Head of caudate nucleus (tissue), 42 donors: ENCODE measurements around the gene TVP23A.
A peak's percentile ranks its signal among the peaks of the same experiment; 100 is the strongest.

ENCODE experiments used
- DNase-seq, 42 donors: peaks; one replicate each; pipeline versions ENCODE4 v3.0.0 to v3.0.0-alpha.2; 2020 to 2021; ENCODE audit warnings: mixed read lengths in 7 of 42
- intact Hi-C: fragments of 100-400 bp; cut with DNase I; formaldehyde crosslinking; loops from one replicate; pipeline ENCODE4 v1.15.0; 2022

Gene TVP23A

GRCh38 chr16:10817963-10818941 is at the start of gene TVP23A:
TSS of gene TVP23A (minus strand) at chr16:10818794. CDS start at chr16:10818493, 301 bp downstream.
- DNase-seq, result peak in 38 of 42 donors; percentile 23 to 75 (median 54)
- intact Hi-C loops, result no loop called here

GRCh38 chr16:10868104-10868595 is 49.6 kb upstream of the TVP23A start:
- DNase-seq, result no peak
- intact Hi-C loops, result no loop called here

- no peak for DNase-seq
- intact Hi-C loops, result no loop called here
Measured at GRCh38 chr16:10867199-10867598, 48.6 kb upstream of the TVP23A start.

GRCh38 chr16:10865991-10866966 is 47.7 kb upstream of the TVP23A start:
- DNase-seq, result peak in 8 of 42 donors; percentile 18 to 50 (median 28)
- intact Hi-C loops, result no loop called here

GRCh38 chr16:10862438-10862837 is 43.8 kb upstream of the TVP23A start:
- intact Hi-C loops, result no loop called here
- peak in 21 of 42 donors; percentile 13 to 83 (median 39) for DNase-seq

GRCh38 chr16:10859658-10860057 is 41.1 kb upstream of the TVP23A start:
- no peak for DNase-seq
- intact Hi-C loops, result no loop called here

- DNase-seq, result no peak
- intact Hi-C loops, result no loop called here
Measured at GRCh38 chr16:10859020-10859419, 40.4 kb upstream of the TVP23A start.

GRCh38 chr16:10858203-10858602 is 39.6 kb upstream of the TVP23A start:
- intact Hi-C loops, result no loop called here
- no peak for DNase-seq

- intact Hi-C loops, result no loop called here
- no peak for DNase-seq
Measured at GRCh38 chr16:10856042-10856441, 37.4 kb upstream of the TVP23A start.

- DNase-seq, result no peak
Measured at GRCh38 chr16:10852948-10853347, 34.4 kb upstream of the TVP23A start.

GRCh38 chr16:10852286-10852685 is 33.7 kb upstream of the TVP23A start:
- intact Hi-C loops, result no loop called here
- no peak for DNase-seq

More at GRCh38 chr16:10852948-10853347, 34.4 kb upstream of the TVP23A start:
- intact Hi-C loops, result no loop called here

- no peak for DNase-seq
- intact Hi-C loops, result no loop called here
Measured at GRCh38 chr16:10851512-10851911, 32.9 kb upstream of the TVP23A start.

GRCh38 chr16:10850478-10850850 is 31.9 kb upstream of the TVP23A start:
- no peak for DNase-seq
- intact Hi-C loops, result no loop called here

- intact Hi-C loops, result no loop called here
- DNase-seq, result no peak
Measured at GRCh38 chr16:10849736-10850477, 31.3 kb upstream of the TVP23A start.

- intact Hi-C loops, result no loop called here
- DNase-seq, result no peak
Measured at GRCh38 chr16:10847176-10847575, 28.6 kb upstream of the TVP23A start.

GRCh38 chr16:10846213-10846998 is 27.8 kb upstream of the TVP23A start:
- peak in 1 of 42 donors; percentile 18 for DNase-seq
- intact Hi-C loops, result no loop called here

GRCh38 chr16:10840703-10841102 is 22.1 kb upstream of the TVP23A start:
- no peak for DNase-seq
- intact Hi-C loops, result no loop called here

- no peak for DNase-seq
- intact Hi-C loops, result no loop called here
Measured at GRCh38 chr16:10839279-10839666, 20.7 kb upstream of the TVP23A start.
